ENCODE data around the gene PMM2. TPM values are rescaled to one million over a fixed set of nuclear protein-coding genes. Genes with fewer than 3 reads are reported as not detected.

PMM2 gene
- total RNA-seq, 1 experiment from 2014 or later = 59.4 TPM

DNA sequence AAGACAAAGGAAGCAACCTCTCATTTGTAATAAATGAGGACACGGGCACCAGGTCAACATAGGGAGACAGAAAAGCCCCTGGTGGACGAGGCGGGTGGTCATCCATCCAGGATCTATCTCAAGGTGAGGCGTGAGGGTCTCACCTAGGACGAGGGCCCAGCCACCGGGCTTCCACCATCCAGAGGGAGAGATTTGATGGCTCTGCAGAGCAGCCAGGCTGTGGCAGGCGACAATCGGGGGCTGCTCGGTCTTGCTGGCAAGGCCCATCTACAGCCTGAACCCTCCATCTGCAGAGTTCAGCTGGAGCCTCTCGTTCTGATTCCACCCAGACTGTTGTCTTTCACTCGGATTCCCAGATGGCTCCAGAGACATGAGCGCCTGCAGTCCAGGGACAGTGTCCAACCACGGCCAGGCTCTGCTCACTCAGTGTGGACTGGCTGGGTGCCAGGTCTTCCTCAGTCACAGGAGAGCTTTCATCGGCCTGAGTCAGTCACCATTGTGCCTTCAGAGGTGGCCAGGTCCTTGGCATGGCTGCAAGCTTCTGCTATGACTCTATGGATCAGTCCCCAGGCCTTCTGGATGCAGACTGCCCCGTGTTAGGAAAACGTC is 90.4 kb downstream of the PMM2 start:
- H3K4me3 Mint-ChIP-seq (ENCODE audit: unreplicated experiment) = no peak overlapping the region
- peak; percentile 31 for DNase-seq (ENCODE audit: unreplicated experiment)
- no peaks in the 10 kb centered on the region for H3K27me3 Mint-ChIP-seq (ENCODE audit: insufficient read depth, unreplicated experiment)
- H3K27ac Mint-ChIP-seq (ENCODE audit: low read depth, unreplicated experiment) = no peak overlapping the region
- intact Hi-C loops (cut with micrococcal nuclease) = loop anchor here (10.0 kb wide), 1 partner anchor 247 kb away; no protein-coding TSS in a partner anchor
- H3K4me1 Mint-ChIP-seq (ENCODE audit: insufficient read depth, unreplicated experiment) = peaks cover 23% of the 10 kb centered on the region
- no TSS peak for BruUV-seq (replicated peaks)
- H3K36me3 Mint-ChIP-seq (ENCODE audit: insufficient read depth, unreplicated experiment) = peaks cover 32% of the 10 kb centered on the region
- TF ChIP-seq, protein P1, sequence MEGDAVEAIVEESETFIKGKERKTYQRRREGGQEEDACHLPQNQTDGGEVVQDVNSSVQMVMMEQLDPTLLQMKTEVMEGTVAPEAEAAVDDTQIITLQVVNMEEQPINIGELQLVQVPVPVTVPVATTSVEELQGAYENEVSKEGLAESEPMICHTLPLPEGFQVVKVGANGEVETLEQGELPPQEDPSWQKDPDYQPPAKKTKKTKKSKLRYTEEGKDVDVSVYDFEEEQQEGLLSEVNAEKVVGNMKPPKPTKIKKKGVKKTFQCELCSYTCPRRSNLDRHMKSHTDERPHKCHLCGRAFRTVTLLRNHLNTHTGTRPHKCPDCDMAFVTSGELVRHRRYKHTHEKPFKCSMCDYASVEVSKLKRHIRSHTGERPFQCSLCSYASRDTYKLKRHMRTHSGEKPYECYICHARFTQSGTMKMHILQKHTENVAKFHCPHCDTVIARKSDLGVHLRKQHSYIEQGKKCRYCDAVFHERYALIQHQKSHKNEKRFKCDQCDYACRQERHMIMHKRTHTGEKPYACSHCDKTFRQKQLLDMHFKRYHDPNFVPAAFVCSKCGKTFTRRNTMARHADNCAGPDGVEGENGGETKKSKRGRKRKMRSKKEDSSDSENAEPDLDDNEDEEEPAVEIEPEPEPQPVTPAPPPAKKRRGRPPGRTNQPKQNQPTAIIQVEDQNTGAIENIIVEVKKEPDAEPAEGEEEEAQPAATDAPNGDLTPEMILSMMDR (IDR thresholded peaks at IDR 0.05; ENCODE audit: unreplicated experiment) = no peak
- ChIA-PET CTCF (interaction anchor here (0.6 to 7.8 kb wide), 2 partner anchors 8 to 44 kb away, joined by 3 to 56 read pairs; partner anchors contain the start of gene LITAFD), POLR2A (interaction anchor here (0.7 kb wide), 1 partner anchor 9 kb away, joined by 3 read pairs; no protein-coding TSS in a partner anchor)
- H3K9me3 Mint-ChIP-seq (ENCODE audit: unreplicated experiment) = no peaks in the 10 kb centered on the region

DNA sequence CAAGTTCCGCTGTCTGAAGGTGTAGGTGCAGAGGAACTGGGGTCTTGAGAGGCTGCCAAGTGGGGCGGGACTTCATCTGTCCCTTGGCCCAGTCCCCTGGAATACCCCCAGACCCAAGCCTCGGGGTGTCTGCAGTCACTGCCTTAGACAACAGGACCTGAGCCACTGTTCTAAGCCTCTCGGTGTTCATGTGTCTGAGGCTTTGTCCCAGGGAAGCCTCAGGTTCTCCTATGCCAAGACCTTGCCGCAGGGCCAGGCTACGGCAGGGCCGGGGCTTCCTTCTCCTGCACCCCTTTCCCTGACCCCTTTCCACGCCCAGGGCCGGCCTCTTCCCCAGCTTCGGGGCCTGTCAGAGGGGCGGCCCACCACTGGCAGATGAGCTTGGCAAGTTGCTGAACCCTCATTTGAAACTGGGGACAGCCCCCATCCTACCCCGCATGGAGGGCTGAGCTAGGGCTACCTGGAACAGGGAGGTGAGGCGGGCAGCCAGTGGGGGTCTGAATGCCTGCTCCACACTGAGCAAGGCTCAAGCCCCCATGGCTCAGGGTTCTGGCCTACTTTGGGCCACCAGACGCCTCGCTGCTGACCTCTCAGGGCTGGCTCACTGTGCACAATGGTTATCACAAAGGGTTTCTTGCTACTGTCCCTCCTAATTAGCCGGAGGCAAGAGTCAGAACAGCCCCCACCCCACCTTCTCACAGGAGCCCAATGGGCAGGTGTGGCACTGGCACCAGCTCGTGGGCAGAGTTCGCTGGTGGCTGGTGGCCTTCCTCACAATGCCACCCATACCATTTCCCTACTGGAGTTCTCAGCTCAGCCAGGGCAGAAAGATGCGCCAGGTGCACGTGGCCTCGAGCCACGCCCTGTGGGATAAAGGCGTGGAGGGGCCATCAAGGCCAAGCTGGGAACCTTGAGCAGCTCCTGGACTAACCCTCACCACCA is 91.6 kb downstream of the PMM2 start:
- TF ChIP-seq, protein P1 (IDR thresholded peaks at IDR 0.05; ENCODE audit: unreplicated experiment) = no peak
- no TSS peak for BruUV-seq (replicated peaks)
- H3K27ac Mint-ChIP-seq (ENCODE audit: low read depth, unreplicated experiment) = no peak overlapping the region
- ChIA-PET CTCF (interaction anchor here (0.6 to 7.8 kb wide), 4 partner anchors 10 to 1727 kb away, joined by 3 to 56 read pairs (median 4); partner anchors contain the start of gene LITAFD), POLR2A (interaction anchor here (0.6 kb wide), 2 partner anchors 12 to 85 kb away, joined by 3 read pairs; no protein-coding TSS in a partner anchor)
- intact Hi-C loops (cut with micrococcal nuclease) = loop anchor here (10.0 kb wide), 1 partner anchor 246 kb away; no protein-coding TSS in a partner anchor
- H3K4me1 Mint-ChIP-seq (ENCODE audit: insufficient read depth, unreplicated experiment) = peaks cover 23% of the 10 kb centered on the region
- no peaks in the 10 kb centered on the region for H3K27me3 Mint-ChIP-seq (ENCODE audit: insufficient read depth, unreplicated experiment)
- no peak for DNase-seq (ENCODE audit: unreplicated experiment)
- no peaks in the 10 kb centered on the region for H3K9me3 Mint-ChIP-seq (ENCODE audit: unreplicated experiment)
- no peak overlapping the region for H3K4me3 Mint-ChIP-seq (ENCODE audit: unreplicated experiment)
- peaks cover 44% of the 10 kb centered on the region for H3K36me3 Mint-ChIP-seq (ENCODE audit: insufficient read depth, unreplicated experiment)

DNA sequence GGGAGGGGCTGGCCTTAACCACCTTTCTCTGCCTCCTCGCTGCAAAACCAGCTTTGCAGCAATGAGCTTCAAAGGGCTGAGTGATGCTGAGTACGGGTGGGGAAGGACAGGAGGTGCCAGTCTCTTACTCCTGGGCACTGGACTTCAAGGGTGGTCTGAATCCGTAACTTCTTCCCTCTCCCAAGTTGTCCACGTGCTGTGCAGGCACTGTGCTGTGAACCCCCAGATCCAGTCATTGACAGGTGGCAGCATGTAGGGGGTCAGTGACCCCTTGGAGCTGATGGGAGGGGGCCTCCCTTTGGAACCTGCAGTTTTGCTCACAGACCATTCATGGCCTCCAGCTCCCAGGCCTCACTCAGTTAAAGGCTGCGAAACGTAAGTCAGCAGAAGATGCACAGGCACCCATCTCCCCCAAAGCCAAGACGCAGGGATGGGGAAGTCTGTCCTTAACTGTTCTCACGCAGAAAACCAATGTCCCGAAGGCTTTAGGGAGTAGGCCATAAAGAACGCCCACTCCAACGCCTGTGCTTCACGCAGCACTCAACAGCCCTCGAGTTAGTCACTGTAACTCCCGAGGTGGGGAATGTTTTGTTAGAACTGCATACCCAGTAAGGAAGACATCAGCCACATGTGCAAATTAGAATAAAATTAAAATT is 92.4 kb downstream of the PMM2 start:
- DNase-seq (ENCODE audit: unreplicated experiment) = no peak
- intact Hi-C loops (cut with micrococcal nuclease) = loop anchor here (10.0 kb wide), 1 partner anchor 245 kb away; no protein-coding TSS in a partner anchor
- Mint-ChIP-seq H3K27me3 (ENCODE audit: insufficient read depth, unreplicated experiment) (no peaks in the 10 kb centered on the region), H3K4me1 (ENCODE audit: insufficient read depth, unreplicated experiment) (peaks cover 22% of the 10 kb centered on the region), H3K4me3 (ENCODE audit: unreplicated experiment) (no peak overlapping the region), H3K36me3 (ENCODE audit: insufficient read depth, unreplicated experiment) (peaks cover 52% of the 10 kb centered on the region), H3K27ac (ENCODE audit: low read depth, unreplicated experiment) (no peak overlapping the region), H3K9me3 (ENCODE audit: unreplicated experiment) (no peaks in the 10 kb centered on the region)
- ChIA-PET CTCF (interaction anchor here (0.8 to 7.8 kb wide), 2 partner anchors 10 to 229 kb away, joined by 4 to 56 read pairs; partner anchors contain the start of gene LITAFD), POLR2A (interaction anchor here (0.6 to 0.9 kb wide), 3 partner anchors 11 to 85 kb away, joined by 3 to 4 read pairs (median 3); no protein-coding TSS in a partner anchor)
- TF ChIP-seq, protein P1 (IDR thresholded peaks at IDR 0.05; ENCODE audit: unreplicated experiment) = no peak
- BruUV-seq (replicated peaks) = no TSS peak

Data from MCF 10A (cell line).